ENCODE results near the gene COPE.

The COPE gene

GRCh38 chr19:18900700-18901481, 18.3 kb downstream of the COPE start:
- no peak for TF ChIP-seq JUND (IDR thresholded peaks at IDR 0.05; ENCODE audit: low read depth)
- in situ Hi-C loops (cut with HindIII; ENCODE audit: low pct_unique_long_range_greater_than_20kb, low sequenced_read_pairs): no loop called here
- no peak for DNase-seq (ENCODE audit: low read depth in 1 of 2, low spot score in 1 of 2)

- in situ Hi-C loops (cut with HindIII; ENCODE audit: low pct_unique_long_range_greater_than_20kb, low sequenced_read_pairs): no loop called here
- no peak for TF ChIP-seq JUND (IDR thresholded peaks at IDR 0.05; ENCODE audit: low read depth)
- DNase-seq (ENCODE audit: low read depth in 1 of 2, low spot score in 1 of 2): no peak
Measured at GRCh38 chr19:18899624-18900560, 19.3 kb downstream of the COPE start.

- in situ Hi-C loops (cut with HindIII; ENCODE audit: low pct_unique_long_range_greater_than_20kb, low sequenced_read_pairs): no loop called here
- no peak for TF ChIP-seq JUND (IDR thresholded peaks at IDR 0.05; ENCODE audit: low read depth)
Measured at GRCh38 chr19:18898607-18899408, 20.4 kb downstream of the COPE start.

GRCh38 chr19:18898081-18898606, 21.0 kb downstream of the COPE start:
- in situ Hi-C loops (cut with HindIII; ENCODE audit: low pct_unique_long_range_greater_than_20kb, low sequenced_read_pairs): no loop called here
- DNase-seq (ENCODE audit: low read depth in 1 of 2, low spot score in 1 of 2): no peak
- TF ChIP-seq JUND (IDR thresholded peaks at IDR 0.05; ENCODE audit: low read depth): no peak

More at GRCh38 chr19:18898607-18899408, 20.4 kb downstream of the COPE start:
- no peak for DNase-seq (ENCODE audit: low read depth in 1 of 2, low spot score in 1 of 2)

- no peak for DNase-seq (ENCODE audit: low read depth in 1 of 2, low spot score in 1 of 2)
- TF ChIP-seq JUND (IDR thresholded peaks at IDR 0.05; ENCODE audit: low read depth): no peak
- in situ Hi-C loops (cut with HindIII; ENCODE audit: low pct_unique_long_range_greater_than_20kb, low sequenced_read_pairs): no loop called here
Measured at GRCh38 chr19:18897094-18898029, 21.8 kb downstream of the COPE start.

- in situ Hi-C loops (cut with HindIII; ENCODE audit: low pct_unique_long_range_greater_than_20kb, low sequenced_read_pairs): no loop called here
- no peak for TF ChIP-seq JUND (IDR thresholded peaks at IDR 0.05; ENCODE audit: low read depth)
- no peak for DNase-seq (ENCODE audit: low read depth in 1 of 2, low spot score in 1 of 2)
Measured at GRCh38 chr19:18896421-18896841, 22.8 kb downstream of the COPE start.

- in situ Hi-C loops (cut with HindIII; ENCODE audit: low pct_unique_long_range_greater_than_20kb, low sequenced_read_pairs): no loop called here
- peak in 1 of 2 experiments; percentile 69 for DNase-seq (ENCODE audit: low read depth in 1 of 2, low spot score in 1 of 2)
- no peak for TF ChIP-seq JUND (IDR thresholded peaks at IDR 0.05; ENCODE audit: low read depth)
Measured at GRCh38 chr19:18895824-18896341, 23.3 kb downstream of the COPE start, which contains the start of gene CERS1. TSS of gene CERS1 (minus strand) at chr19:18896158. CDS start at chr19:18896072, 86 bp downstream.

GRCh38 chr19:18895038-18895823, 24.0 kb downstream of the COPE start:
- TF ChIP-seq JUND (IDR thresholded peaks at IDR 0.05; ENCODE audit: low read depth): no peak
- in situ Hi-C loops (cut with HindIII; ENCODE audit: low pct_unique_long_range_greater_than_20kb, low sequenced_read_pairs): no loop called here
- peak; percentile 54 to 71 for DNase-seq (ENCODE audit: low read depth in 1 of 2, low spot score in 1 of 2)

- in situ Hi-C loops (cut with HindIII; ENCODE audit: low pct_unique_long_range_greater_than_20kb, low sequenced_read_pairs): no loop called here
- DNase-seq (ENCODE audit: low read depth in 1 of 2, low spot score in 1 of 2): no peak
- TF ChIP-seq JUND (IDR thresholded peaks at IDR 0.05; ENCODE audit: low read depth): no peak
Measured at GRCh38 chr19:18894254-18895037, 24.7 kb downstream of the COPE start.

Data from T47D (cell line).